K562 (cell line): Measurements from ENCODE around the gene TMEM184C. TPM values are rescaled to one million over a fixed set of nuclear protein-coding genes. Genes with fewer than 3 reads are reported as not detected.

Experiments
- ATAC-seq: fragments of 200-7000 bp; cut with Tn5 transposase; 3 replicates; pipeline ENCODE4 v1.9.1; 2020; ENCODE audit warnings: moderate library complexity
- BruUV-seq: library from RNA; stranded (reverse); fragments of 400-500 nt; replicated peaks from 2 replicates; lab custom pipeline; 2021; lab: Mats Ljungman, UMichigan
- CTCF ChIA-PET: fragments of 300-600 bp; formaldehyde crosslinking; extraction: SDS; loops from one replicate; lab custom pipeline; 2021; ENCODE audit warnings: low intra/inter-chr PET ratio; lab: Yijun Ruan, JAX
- POLR2A ChIA-PET: fragments of 300-600, 350-650 bp; sonication (Branson Sonifier 250); formaldehyde crosslinking; extraction: SDS; loops from one replicate; lab custom pipeline; 2021; ENCODE audit warnings: antibody characterized with exemption, inconsistent platforms; lab: Yijun Ruan, JAX
- DNase-seq, 4 experiments: peaks; one replicate each; pipeline versions ENCODE4 v3.0.0 to v3.0.0-alpha.2; 2011 to 2018; ENCODE audit warnings: low spot score in 3 of 4, mixed read lengths in 3 of 4; ENCODE audit errors: extremely low read depth in 1 of 4
- FAIRE-seq: peaks from 2 replicates; lab custom pipeline; 2011; peaks lifted over from hg19 to GRCh38; lab: Jason Lieb, UNC
- H2AFZ ChIP-seq: 2 replicates; pipeline ENCODE4 v1.6.0; 2011; ENCODE audit warnings: low read depth, low read length, control low read depth, inconsistent platforms
- H3K27ac ChIP-seq: fragments of 200-600 bp; 3 replicates; pipeline ENCODE4 v1.8.0; 2011; ENCODE audit warnings: low read depth, mild to moderate bottlenecking, control low read depth, inconsistent platforms, low read length, moderate library complexity, mixed read lengths; ENCODE audit errors: extremely low read depth
- H3K27me3 ChIP-seq, 2 experiments: fragments of 300-600 bp in 1 of 2; 2 replicates in 1 of 2; 3 replicates in 1 of 2; pipeline versions ENCODE4 v1.6.0 to v1.8.0; 2011; ENCODE audit warnings: inconsistent platforms in 2 of 2, low read length in 2 of 2, mild to moderate bottlenecking in 1 of 2, mixed read lengths in 1 of 2, moderate library complexity in 1 of 2; ENCODE audit not compliant: control insufficient read depth in 2 of 2, insufficient read depth in 2 of 2
- H3K36me3 ChIP-seq: fragments of 300-600 bp; 3 replicates; pipeline ENCODE4 v1.8.0; 2011; ENCODE audit warnings: mild to moderate bottlenecking, low read length, inconsistent platforms; ENCODE audit not compliant: control insufficient read depth, insufficient read depth
- H3K4me1 ChIP-seq, 2 experiments: fragments of 200-600 bp in 1 of 2; replicated peaks in 1 of 2; 2 replicates in 1 of 2; 3 replicates in 1 of 2; pipeline versions ENCODE4 v1.5.1 to v1.8.0; 2011; ENCODE audit warnings: inconsistent platforms in 2 of 2, low read length in 2 of 2, mild to moderate bottlenecking in 1 of 2, mixed read lengths in 1 of 2, moderate library complexity in 1 of 2; ENCODE audit not compliant: control insufficient read depth in 2 of 2, insufficient read depth in 2 of 2
- H3K4me2 ChIP-seq: 2 replicates; pipeline ENCODE4 v1.6.1; 2011; ENCODE audit warnings: low read length, control low read depth, inconsistent platforms, mixed read lengths; ENCODE audit not compliant: insufficient read depth
- H3K4me3 ChIP-seq: fragments of 200-600 bp; sonication (generic), shearing (Covaris generic); 2 replicates; pipeline ENCODE4 v1.5.1; 2016; ENCODE audit warnings: control low read depth, inconsistent platforms
- H3K79me2 ChIP-seq: fragments of 200-600 bp; 3 replicates; pipeline ENCODE4 v1.8.0; 2011; ENCODE audit warnings: low read length, inconsistent platforms; ENCODE audit not compliant: control insufficient read depth, insufficient read depth
- H3K9ac ChIP-seq, 2 experiments: 2 replicates each; pipeline versions ENCODE4 v1.6.0 to v1.6.1; 2011; ENCODE audit warnings: low read depth in 2 of 2, low read length in 2 of 2, control low read depth in 1 of 2, inconsistent platforms in 1 of 2, mild to moderate bottlenecking in 1 of 2, mixed read lengths in 1 of 2; ENCODE audit not compliant: insufficient read depth in 1 of 2
- H3K9me1 ChIP-seq: one replicate; pipeline ENCODE4 v1.6.0; 2011; ENCODE audit warnings: inconsistent platforms, mild to moderate bottlenecking, low read length, moderate library complexity; ENCODE audit not compliant: control insufficient read depth, insufficient read depth
- H3K9me3 ChIP-seq: replicated peaks from 2 replicates; pipeline ENCODE4 v1.5.1; 2011; ENCODE audit warnings: low read depth, low read length, inconsistent platforms; ENCODE audit not compliant: control insufficient read depth, insufficient read depth
- H4K20me1 ChIP-seq: replicated peaks from 2 replicates; pipeline ENCODE4 v1.6.1; 2011; ENCODE audit warnings: low read length, inconsistent platforms, mixed read lengths; ENCODE audit not compliant: control insufficient read depth, insufficient read depth
- ATF1 ChIP-seq, 2 experiments: fragments of 450-650 bp in 1 of 2; IDR thresholded peaks; 2 replicates each; pipeline ENCODE4 v1.6.1; 2016; ENCODE audit warnings: missing compliant biosample characterization in 1 of 2, missing genetic modification characterization in 1 of 2
- CREB3L1 ChIP-seq: fragments of 450-650 bp; IDR thresholded peaks from 2 replicates; pipeline ENCODE4 v1.6.1; 2014; ENCODE audit warnings: low read depth, mild to moderate bottlenecking, moderate library complexity, borderline replicate concordance
- IRF1 ChIP-seq: sonication (generic); formaldehyde crosslinking; IDR thresholded peaks from 2 replicates; pipeline ENCODE4 v1.8.0; 2022; ENCODE audit warnings: missing genetic modification reagents, mild to moderate bottlenecking, borderline replicate concordance
- MBD2 ChIP-seq: sonication (generic); IDR thresholded peaks from 2 replicates; pipeline ENCODE4 v1.6.1; 2016; ENCODE audit warnings: low read depth, borderline replicate concordance
- PTTG1 ChIP-seq: fragments of 450-650 bp; IDR thresholded peaks from 2 replicates; pipeline ENCODE4 v1.6.1; 2016; ENCODE audit warnings: low read depth, mild to moderate bottlenecking, missing genetic modification characterization, missing compliant biosample characterization
- SAFB ChIP-seq: fragments of 200-400 bp; formaldehyde crosslinking; IDR thresholded peaks from 2 replicates; pipeline ENCODE4 v1.6.1; 2017; ENCODE audit warnings: low read depth, low read length, borderline replicate concordance
- SMAD4 ChIP-seq: fragments of 250-450 bp; sonication (Bioruptor Pico); conservative IDR thresholded peaks from 2 replicates; pipeline ENCODE4 v1.8.0; 2021; ENCODE audit warnings: inconsistent platforms, mild to moderate bottlenecking, moderate library complexity
- SP2 ChIP-seq: IDR thresholded peaks from 2 replicates; pipeline ENCODE4 v1.6.1; 2011; ENCODE audit warnings: mild to moderate bottlenecking, low read depth, low read length, moderate library complexity; ENCODE audit not compliant: poor library complexity, severe bottlenecking; ENCODE audit errors: extremely low read depth
- THAP12 ChIP-seq: fragments of 250-450 bp; sonication (Bioruptor Pico); IDR thresholded peaks from 2 replicates; pipeline ENCODE4 v1.9.0; 2021; ENCODE audit warnings: mild to moderate bottlenecking, inconsistent platforms
- USF1 ChIP-seq: sonication (generic); formaldehyde crosslinking; IDR thresholded peaks from 2 replicates; pipeline ENCODE4 v1.9.0; 2022; ENCODE audit warnings: mild to moderate bottlenecking, missing genetic modification reagents
- ZNF12 ChIP-seq: sonication (generic); formaldehyde crosslinking; IDR thresholded peaks from 2 replicates; pipeline ENCODE4 v1.4.0; 2020; ENCODE audit warnings: mild to moderate bottlenecking, missing genetic modification reagents
- ZNF133 ChIP-seq: fragments of 250-450 bp; sonication (Bioruptor Pico); IDR thresholded peaks from 2 replicates; pipeline ENCODE4 v1.4.0; 2020; ENCODE audit warnings: mild to moderate bottlenecking
- ZNF507 ChIP-seq: conservative IDR thresholded peaks from 2 replicates; pipeline ENCODE4 v1.6.1; 2017; ENCODE audit warnings: missing genetic modification characterization, missing compliant biosample characterization
- ZNF586 ChIP-seq: fragments of 450-650 bp; formaldehyde crosslinking; conservative IDR thresholded peaks from 2 replicates; pipeline ENCODE4 v1.4.0; 2020; ENCODE audit warnings: mild to moderate bottlenecking, moderate library complexity
- ZNF778 ChIP-seq: fragments of 450-650 bp; formaldehyde crosslinking; IDR thresholded peaks from 2 replicates; pipeline ENCODE4 v1.4.0; 2020; ENCODE audit warnings: mild to moderate bottlenecking, moderate library complexity
- WGBS: fragments of 100-300 bp; shearing (Covaris generic); methylation state at CpG from one replicate; pipeline ENCODE4 v1.1.6; 2016; ENCODE audit warnings: low coverage, mixed read lengths; ENCODE audit not compliant: insufficient coverage; ENCODE audit errors: missing lambda C conversion rate; 5-methylcytosine and 5-hydroxymethylcytosine counted together
- in situ Hi-C: fragments of 300-500 bp; cut with MboI; formaldehyde crosslinking; loops from 4 replicates; pipeline ENCODE4 v1.15.0; 2018; ENCODE audit warnings: inconsistent platforms, mixed read lengths
- intact Hi-C: fragments of 100-400 bp; cut with micrococcal nuclease; formaldehyde crosslinking; loops from 2 replicates; pipeline ENCODE4 v1.14.2; 2022
- polyA plus RNA-seq, 8 experiments: library from polyadenylated mRNA; depleted of rRNA in 4 of 8; stranded (reverse) in 5 of 8; unstranded in 3 of 8; fragments of >200 nt; fragmentation: Nextera tagmentation in 2 of 8; fragmentation: Illumina TruSeq in 1 of 8; extraction: Ambion mirVana in 2 of 8; extraction: Trizol in 1 of 8; gene quantifications; 2 replicates each; pipeline versions ENCODE4 v1.2.1 to v1.2.3, GENCODE V29; 2011 to 2014; ENCODE audit warnings: inconsistent platforms in 1 of 8, missing spikeins in 1 of 8
- total RNA-seq, 7 experiments: library from RNA; depleted of rRNA in 6 of 7; stranded (reverse); fragments of >200 nt in 6 of 7; fragmentation: Illumina TruSeq in 2 of 7; extraction: Trizol in 2 of 7; gene quantifications; 2 replicates each; pipeline versions ENCODE4 v1.2.1 to v1.2.3, GENCODE V29; 2011 to 2021; ENCODE audit warnings: low replicate concordance in 1 of 7

The TMEM184C gene
- total and polyA plus RNA-seq, 9 of the 15 experiments (the other 6 are each of a cell fraction or from before 2014, with no cell fraction given), result 3.9 to 24.2 (median 18.2) TPM

GRCh38 chr4:147571036-147571770 is 46.0 kb upstream of the TMEM184C start:
- BruUV-seq, result no TSS peak
- Histone ChIP-seq H3K9me3 (no peaks in the 10 kb centered on the region), H3K4me2 (no peak overlapping the region), H3K4me1 (no peaks in the 10 kb centered on the region)
- ATAC-seq, result no peak
- WGBS, result 3% methylated on average over 5 of the region's 5 CpGs
- TF ChIP-seq IRF1 (CRISPR knock-in tag) (no peak), MBD2 (no peak), ZNF507 (no peak), SP2 (no peak), THAP12 (CRISPR knock-in tag) (no peak), ZNF586 (CRISPR knock-in tag) (no peak), PTTG1 (tag) (no peak), ZNF778 (no peak), SAFB (no peak), ATF1 (CRISPR knock-in tag; IDR thresholded peaks at IDR 0.05) (no peak), ATF1 (tag; IDR thresholded peaks at IDR 0.05) (no peak), USF1 (CRISPR knock-in tag) (no peak), ZNF133 (CRISPR knock-in tag) (no peak), SMAD4 (CRISPR knock-in tag) (no peak), CREB3L1 (no peak), ZNF12 (CRISPR knock-in tag) (no peak)
- TF ChIP-seq, all 486 proteins: peak for 0
- no peaks in the 10 kb centered on the region for H3K79me2 ChIP-seq
- CTCF ChIA-PET, result no interaction called here
- peaks cover 0 to 2% of the 10 kb centered on the region in 2 experiments; a peak in 2 of 5 replicates for H3K27me3 ChIP-seq
- DNase-seq (no peak), FAIRE-seq (no peak)
- no peaks in the 10 kb centered on the region for H3K9me1 ChIP-seq
- H3K27ac ChIP-seq, result no peak overlapping the region
- no peak overlapping the region for H3K9ac ChIP-seq
- no peaks in the 10 kb centered on the region for H3K36me3 ChIP-seq
- in situ Hi-C loops, result no loop called here
- H4K20me1 ChIP-seq, result no peaks in the 10 kb centered on the region
- intact Hi-C loops, result no loop called here
- POLR2A ChIA-PET, result no interaction called here
- no peak overlapping the region for H2AFZ ChIP-seq
- no peak overlapping the region for H3K4me3 ChIP-seq
